ENCODE data around the gene LRPAP1.
"Not testable (repeated sequence)": the region's sequence is repeated elsewhere in the genome, so short reads cannot be mapped to it uniquely, and the experiment has no call there.

LRPAP1 gene, protein sequence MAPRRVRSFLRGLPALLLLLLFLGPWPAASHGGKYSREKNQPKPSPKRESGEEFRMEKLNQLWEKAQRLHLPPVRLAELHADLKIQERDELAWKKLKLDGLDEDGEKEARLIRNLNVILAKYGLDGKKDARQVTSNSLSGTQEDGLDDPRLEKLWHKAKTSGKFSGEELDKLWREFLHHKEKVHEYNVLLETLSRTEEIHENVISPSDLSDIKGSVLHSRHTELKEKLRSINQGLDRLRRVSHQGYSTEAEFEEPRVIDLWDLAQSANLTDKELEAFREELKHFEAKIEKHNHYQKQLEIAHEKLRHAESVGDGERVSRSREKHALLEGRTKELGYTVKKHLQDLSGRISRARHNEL

GRCh38 chr4:3531879-3532750 is at the start of gene LRPAP1:
LRPAP1 (minus strand) TSS chr4:3532422; CDS start chr4:3532412, 10 bp downstream.
- TF ChIP-seq, protein P1, sequence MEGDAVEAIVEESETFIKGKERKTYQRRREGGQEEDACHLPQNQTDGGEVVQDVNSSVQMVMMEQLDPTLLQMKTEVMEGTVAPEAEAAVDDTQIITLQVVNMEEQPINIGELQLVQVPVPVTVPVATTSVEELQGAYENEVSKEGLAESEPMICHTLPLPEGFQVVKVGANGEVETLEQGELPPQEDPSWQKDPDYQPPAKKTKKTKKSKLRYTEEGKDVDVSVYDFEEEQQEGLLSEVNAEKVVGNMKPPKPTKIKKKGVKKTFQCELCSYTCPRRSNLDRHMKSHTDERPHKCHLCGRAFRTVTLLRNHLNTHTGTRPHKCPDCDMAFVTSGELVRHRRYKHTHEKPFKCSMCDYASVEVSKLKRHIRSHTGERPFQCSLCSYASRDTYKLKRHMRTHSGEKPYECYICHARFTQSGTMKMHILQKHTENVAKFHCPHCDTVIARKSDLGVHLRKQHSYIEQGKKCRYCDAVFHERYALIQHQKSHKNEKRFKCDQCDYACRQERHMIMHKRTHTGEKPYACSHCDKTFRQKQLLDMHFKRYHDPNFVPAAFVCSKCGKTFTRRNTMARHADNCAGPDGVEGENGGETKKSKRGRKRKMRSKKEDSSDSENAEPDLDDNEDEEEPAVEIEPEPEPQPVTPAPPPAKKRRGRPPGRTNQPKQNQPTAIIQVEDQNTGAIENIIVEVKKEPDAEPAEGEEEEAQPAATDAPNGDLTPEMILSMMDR (IDR thresholded peaks at IDR 0.05; ENCODE audit: extremely low read depth, insufficient read depth, missing control alignments) = no peak
- in situ Hi-C loops (cut with MboI; ENCODE audit: low pct_unique_long_range_greater_than_20kb, low sequenced_read_pairs, unreplicated experiment) = no loop called here
- DNase-seq (ENCODE audit: low spot score) = peak; percentile 100

- DNase-seq (ENCODE audit: low spot score); in situ Hi-C loops (cut with MboI; ENCODE audit: low pct_unique_long_range_greater_than_20kb, low sequenced_read_pairs, unreplicated experiment): not testable (repeated sequence)
Measured at GRCh38 chr4:3581334-3582090, 49.3 kb upstream of the LRPAP1 start.

- DNase-seq (ENCODE audit: low spot score); in situ Hi-C loops (cut with MboI; ENCODE audit: low pct_unique_long_range_greater_than_20kb, low sequenced_read_pairs, unreplicated experiment): not testable (repeated sequence)
Measured at GRCh38 chr4:3580859-3581258, 48.6 kb upstream of the LRPAP1 start.

DNA sequence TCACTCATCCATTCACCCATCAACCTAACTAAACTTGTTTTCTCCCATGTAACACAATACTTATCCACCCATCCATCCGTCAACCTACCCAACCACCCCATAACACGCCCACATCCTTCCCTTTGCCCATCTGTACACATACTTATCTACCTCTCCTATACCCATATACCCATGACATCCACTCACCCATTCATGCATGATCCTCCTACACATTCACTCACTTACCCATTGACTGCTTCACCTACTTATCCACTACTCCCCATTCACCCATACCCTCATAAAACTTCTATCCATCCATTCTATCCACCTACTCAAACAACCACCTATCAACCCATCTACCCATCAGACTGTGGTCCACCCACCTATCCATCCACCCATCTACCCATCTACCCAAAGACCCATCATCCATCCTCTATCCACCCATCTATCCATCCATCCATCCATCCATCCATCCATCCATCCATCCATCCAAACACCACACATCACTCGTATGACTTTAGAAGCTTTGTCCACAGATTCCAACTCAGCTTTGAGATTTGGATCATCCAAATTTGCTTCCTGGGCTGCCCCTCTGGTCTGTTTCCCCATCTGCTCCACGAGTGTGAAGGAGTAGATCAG is 46.4 kb upstream of the LRPAP1 start:
- DNase-seq (ENCODE audit: low spot score); in situ Hi-C loops (cut with MboI; ENCODE audit: low pct_unique_long_range_greater_than_20kb, low sequenced_read_pairs, unreplicated experiment): not testable (repeated sequence)

DNA sequence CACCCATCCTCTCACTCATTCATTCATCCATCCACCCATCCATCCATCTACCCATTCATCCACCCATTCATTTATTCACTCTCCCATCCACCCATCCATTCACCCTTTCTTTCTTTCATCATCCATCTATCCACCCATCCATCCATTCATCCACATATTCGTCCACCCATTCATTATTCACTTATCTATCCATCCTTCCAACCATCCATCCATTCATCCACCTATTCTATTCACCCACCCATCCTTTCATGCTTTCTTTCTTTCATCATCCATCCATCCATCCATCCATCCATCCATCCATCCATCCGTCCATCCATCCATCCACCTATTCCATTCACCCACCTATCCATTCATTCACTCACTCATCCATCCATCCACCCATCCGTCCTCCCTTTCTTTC is 45.8 kb upstream of the LRPAP1 start:
- DNase-seq (ENCODE audit: low spot score) = not testable (repeated sequence)

GRCh38 chr4:3577208-3577892 is 45.1 kb upstream of the LRPAP1 start:
- not testable (repeated sequence) for DNase-seq (ENCODE audit: low spot score)

More for the DNA sequence above, 45.8 kb upstream of the LRPAP1 start:
- in situ Hi-C loops (cut with MboI; ENCODE audit: low pct_unique_long_range_greater_than_20kb, low sequenced_read_pairs, unreplicated experiment) = not testable (repeated sequence)

DNA sequence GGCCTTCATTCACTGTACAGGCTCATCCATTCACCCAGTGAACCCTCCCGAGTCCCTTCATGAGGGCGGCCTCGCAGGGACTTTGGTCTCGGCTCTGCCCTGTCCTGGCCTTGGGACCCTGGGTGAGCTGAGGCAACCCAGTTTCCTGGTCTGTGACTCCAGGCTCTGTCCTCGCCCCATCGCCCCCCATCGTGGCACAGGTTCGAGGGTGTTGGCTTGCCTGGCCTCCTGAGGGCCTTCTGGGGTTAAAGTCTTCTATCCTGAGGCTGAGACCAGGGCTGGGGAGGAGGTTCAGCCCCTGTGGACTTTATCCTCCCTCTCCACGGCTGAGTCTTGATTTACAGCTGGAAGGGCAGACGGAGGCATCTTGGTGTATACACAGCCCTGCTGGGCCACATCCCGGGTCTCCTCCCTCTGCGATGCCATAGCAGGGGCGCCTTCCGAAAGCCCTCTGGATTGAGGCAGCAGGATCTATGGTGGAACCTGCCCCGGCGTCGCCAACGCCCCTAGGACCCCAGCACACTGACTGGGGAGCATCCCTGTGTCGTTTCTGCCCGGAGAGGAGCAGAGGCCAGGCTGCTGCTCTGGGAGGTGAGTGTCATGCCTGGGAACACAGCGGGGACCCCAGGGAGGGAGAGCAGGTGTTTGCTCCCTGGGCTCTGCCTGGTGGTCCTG is 44.4 kb upstream of the LRPAP1 start:
- DNase-seq (ENCODE audit: low spot score); in situ Hi-C loops (cut with MboI; ENCODE audit: low pct_unique_long_range_greater_than_20kb, low sequenced_read_pairs, unreplicated experiment): not testable (repeated sequence)

More at GRCh38 chr4:3577208-3577892, 45.1 kb upstream of the LRPAP1 start:
- in situ Hi-C loops (cut with MboI; ENCODE audit: low pct_unique_long_range_greater_than_20kb, low sequenced_read_pairs, unreplicated experiment) = not testable (repeated sequence)

DNA sequence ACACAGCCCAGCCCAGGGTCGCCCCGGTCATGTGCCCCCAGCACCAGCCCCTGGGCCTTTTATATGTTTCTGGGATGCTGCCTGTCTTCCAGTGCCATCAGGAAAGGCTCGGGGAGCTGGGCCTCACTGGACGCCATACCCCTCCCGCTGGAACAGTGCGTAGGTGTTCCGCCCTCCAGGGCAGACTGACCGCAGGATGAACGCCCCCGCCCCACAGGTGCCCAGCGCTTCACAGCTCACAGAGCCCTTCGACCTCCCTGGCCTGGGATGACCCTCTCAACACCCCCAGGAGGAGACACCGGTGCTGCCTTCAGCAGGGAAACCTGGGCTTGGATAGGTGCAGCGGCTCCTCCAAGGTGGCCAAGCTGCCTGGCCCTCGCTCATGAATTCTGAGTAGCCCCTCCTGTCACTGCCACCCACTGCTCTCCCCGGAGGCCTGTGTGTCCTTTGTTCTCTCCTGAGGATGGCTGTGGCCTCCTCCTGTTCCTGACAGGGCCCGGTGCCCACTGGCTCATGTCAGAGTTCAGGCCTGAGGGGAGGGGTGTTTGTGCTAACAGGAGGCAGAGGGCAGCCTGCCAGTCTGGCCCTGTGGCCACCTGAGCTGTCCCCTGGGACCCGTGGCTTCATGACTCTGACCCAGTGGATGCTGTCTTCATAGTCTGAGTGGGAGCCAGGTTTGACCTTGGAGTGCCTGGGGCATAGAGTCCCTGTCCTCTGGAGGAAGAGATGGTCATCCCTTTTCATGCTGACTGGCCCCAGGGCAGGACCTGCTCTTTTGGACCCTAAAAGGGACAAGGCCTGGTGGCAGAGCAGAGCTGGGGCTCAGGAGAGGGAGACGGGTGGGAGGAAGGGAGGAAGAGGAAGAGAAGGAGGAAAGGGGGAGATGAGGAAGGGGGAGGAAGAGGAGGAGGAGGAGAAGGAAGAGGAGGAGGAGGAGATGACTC is 43.5 kb upstream of the LRPAP1 start:
- DNase-seq (ENCODE audit: low spot score); in situ Hi-C loops (cut with MboI; ENCODE audit: low pct_unique_long_range_greater_than_20kb, low sequenced_read_pairs, unreplicated experiment): not testable (repeated sequence)

DNA sequence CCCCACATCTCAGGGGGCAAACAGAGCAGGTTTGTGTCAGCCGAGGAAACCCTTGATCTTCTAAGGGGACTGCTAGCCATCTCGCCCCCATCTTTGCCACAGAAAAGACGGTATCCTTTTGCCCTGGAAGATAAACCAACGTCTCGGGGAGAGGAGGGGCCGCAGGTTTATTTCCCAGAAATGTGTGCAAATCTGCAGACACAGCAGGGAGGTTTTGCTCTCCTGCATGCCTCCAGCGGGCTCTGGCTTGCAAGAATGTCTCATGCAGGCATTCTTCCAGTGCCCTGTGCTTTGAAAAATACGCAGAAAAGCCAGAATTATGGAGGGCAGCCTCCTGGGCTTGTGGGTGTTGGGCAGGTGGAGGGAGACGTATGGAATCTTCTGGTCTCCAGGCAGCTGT is 42.6 kb upstream of the LRPAP1 start:
- in situ Hi-C loops (cut with MboI; ENCODE audit: low pct_unique_long_range_greater_than_20kb, low sequenced_read_pairs, unreplicated experiment); DNase-seq (ENCODE audit: low spot score): not testable (repeated sequence)

GRCh38 chr4:3574346-3574745 is 42.1 kb upstream of the LRPAP1 start:
- in situ Hi-C loops (cut with MboI; ENCODE audit: low pct_unique_long_range_greater_than_20kb, low sequenced_read_pairs, unreplicated experiment); DNase-seq (ENCODE audit: low spot score): not testable (repeated sequence)

Data from GM13977 (cell line).